GM12878 (cell line): ENCODE data around the gene CASP6. TPM values are rescaled to one million over a fixed set of nuclear protein-coding genes. Genes with fewer than 3 reads are reported as not detected.

Experiments used
- ATAC-seq: fragments of 200-7000 bp; cut with Tn5 transposase; 3 replicates; pipeline ENCODE4 v1.9.1; 2020; ENCODE audit warnings: mild to moderate bottlenecking, moderate library complexity
- BruUV-seq: library from RNA; stranded (reverse); fragments of 400-500 nt; replicated peaks from 2 replicates; lab custom pipeline; 2021; lab: Mats Ljungman, UMichigan
- CTCF ChIA-PET: fragments of 300-600 bp; sonication (Branson Sonifier 250); formaldehyde crosslinking; extraction: SDS; loops from one replicate; lab custom pipeline; 2021; ENCODE audit warnings: inconsistent platforms; lab: Yijun Ruan, JAX
- POLR2A ChIA-PET: fragments of 350-600 bp; formaldehyde crosslinking; extraction: SDS; loops from one replicate; lab custom pipeline; 2021; ENCODE audit warnings: inconsistent platforms; lab: Charles Lee
- RAD21 ChIA-PET: fragments of 300-600 bp; sonication (Branson Sonifier 250); formaldehyde crosslinking; loops from one replicate; lab custom pipeline; 2023; ENCODE audit warnings: antibody characterized with exemption; ENCODE audit not compliant: unreplicated experiment; lab: Charles Lee
- SMC1A ChIA-PET: fragments of 300-600 bp; sonication (Branson Sonifier 250); formaldehyde crosslinking; loops from one replicate; lab custom pipeline; 2023; ENCODE audit not compliant: unreplicated experiment, uncharacterized antibody; lab: Charles Lee
- DNase-seq: peaks from one replicate; pipeline ENCODE4 v3.0.0-alpha.2; 2011; ENCODE audit warnings: low read depth, low spot score
- FAIRE-seq: peaks from 3 replicates; lab custom pipeline; 2011; peaks lifted over from hg19 to GRCh38; lab: Jason Lieb, UNC
- H2AFZ ChIP-seq: 2 replicates; pipeline ENCODE4 v1.6.0; 2011; ENCODE audit warnings: low read depth, low read length, control low read depth; ENCODE audit not compliant: control insufficient read depth
- H3K27ac ChIP-seq: 2 replicates; pipeline ENCODE4 v1.5.1; 2011; ENCODE audit warnings: control low read depth; ENCODE audit not compliant: control insufficient read depth, insufficient read depth
- H3K27me3 ChIP-seq, 2 experiments: replicated peaks in 1 of 2; 2 replicates each; pipeline versions ENCODE4 v1.6.0 to v1.6.1; 2011; ENCODE audit warnings: low read length in 1 of 2; ENCODE audit not compliant: control insufficient read depth in 2 of 2, insufficient read depth in 2 of 2
- H3K36me3 ChIP-seq, 2 experiments: 2 replicates each; pipeline ENCODE4 v1.5.1; 2011; ENCODE audit warnings: low read length in 1 of 2; ENCODE audit not compliant: control insufficient read depth in 2 of 2, insufficient read depth in 2 of 2
- H3K4me1 ChIP-seq: 2 replicates; pipeline ENCODE4 v1.6.1; 2011; ENCODE audit warnings: mild to moderate bottlenecking, low read length, moderate library complexity, mixed read lengths; ENCODE audit not compliant: control insufficient read depth, insufficient read depth
- H3K4me2 ChIP-seq: 2 replicates; pipeline ENCODE4 v1.6.0; 2011; ENCODE audit warnings: control low read depth; ENCODE audit not compliant: control insufficient read depth, insufficient read depth
- H3K4me3 ChIP-seq: fragments of 200-600 bp; sonication (generic); 2 replicates; pipeline ENCODE4 v1.5.1; 2016
- H3K79me2 ChIP-seq: 2 replicates; pipeline ENCODE4 v1.6.0; 2011; ENCODE audit warnings: low read length; ENCODE audit not compliant: control insufficient read depth, insufficient read depth
- H3K9ac ChIP-seq: 2 replicates; pipeline ENCODE4 v1.8.0; 2011; ENCODE audit warnings: low read length, control low read depth, mixed read lengths; ENCODE audit not compliant: control insufficient read depth, insufficient read depth
- H3K9me3 ChIP-seq: replicated peaks from 3 replicates; pipeline ENCODE4 v1.5.1; 2011; ENCODE audit warnings: mild to moderate bottlenecking, low read length; ENCODE audit not compliant: control insufficient read depth, insufficient read depth
- H4K20me1 ChIP-seq: 2 replicates; pipeline ENCODE4 v1.6.0; 2011; ENCODE audit not compliant: control insufficient read depth, insufficient read depth
- ASH2L ChIP-seq: fragments of 300-600, 200-600 bp; sonication (generic); IDR thresholded peaks from 2 replicates; pipeline ENCODE4 v1.6.1; 2017; ENCODE audit warnings: low read depth, mild to moderate bottlenecking, borderline replicate concordance
- CUX1 ChIP-seq: IDR thresholded peaks from 2 replicates; pipeline ENCODE4 v1.6.1; 2012; ENCODE audit warnings: improper control_type of control experiment, low read depth, low read length; ENCODE audit not compliant: insufficient replicate concordance
- EP300 ChIP-seq, 2 experiments: fragments of 150-350 bp in 1 of 2; IDR thresholded peaks; 2 replicates each; pipeline ENCODE4 v1.6.1; 2011 to 2012; ENCODE audit warnings: low read depth in 2 of 2, low read length in 2 of 2, borderline replicate concordance in 1 of 2, improper control_type of control experiment in 1 of 2, inconsistent platforms in 1 of 2; ENCODE audit not compliant: control insufficient read depth in 1 of 2
- FOS ChIP-seq: IDR thresholded peaks from 3 replicates; pipeline ENCODE4 v1.6.1; 2011; ENCODE audit warnings: borderline replicate concordance; ENCODE audit not compliant: insufficient read length; ENCODE audit errors: extremely low read depth
- HDAC2 ChIP-seq: fragments of 200-600 bp; sonication (generic); IDR thresholded peaks from 2 replicates; pipeline ENCODE4 v1.6.1; 2017
- PRDM15 ChIP-seq: fragments of 450-650 bp; formaldehyde crosslinking; IDR thresholded peaks from 2 replicates; pipeline ENCODE4 v1.4.0; 2020; ENCODE audit warnings: mild to moderate bottlenecking, moderate library complexity
- SMAD5 ChIP-seq: IDR thresholded peaks from 2 replicates; pipeline ENCODE4 v1.6.1; 2016; ENCODE audit warnings: antibody characterized with exemption, low read depth
- SMARCA5 ChIP-seq: fragments of 450-650 bp; IDR thresholded peaks from 2 replicates; pipeline ENCODE4 v1.6.1; 2017; ENCODE audit warnings: mild to moderate bottlenecking
- YBX1 ChIP-seq: fragments of 450-650 bp; IDR thresholded peaks from 2 replicates; pipeline ENCODE4 v1.6.1; 2016; ENCODE audit warnings: antibody characterized with exemption
- WGBS: methylation state at CpG from one replicate; pipeline ENCODE4 v1.1.6; 2016; ENCODE audit warnings: low lambda C conversion rate; ENCODE audit not compliant: insufficient replicate concordance, insufficient coverage; ENCODE audit errors: missing lambda C conversion rate; 5-methylcytosine and 5-hydroxymethylcytosine counted together
- in situ Hi-C: fragments of 300-500 bp; cut with MboI; formaldehyde crosslinking; loops from 9 replicates; pipeline ENCODE4 v1.14.3; 2018; ENCODE audit warnings: mixed read lengths
- intact Hi-C: fragments of 100-400 bp; cut with micrococcal nuclease; formaldehyde crosslinking; loops from one replicate; pipeline ENCODE4 v1.14.2; 2022; ENCODE audit not compliant: unreplicated experiment
- polyA plus RNA-seq, 11 experiments: library from polyadenylated mRNA; depleted of rRNA in 4 of 11; unstranded in 6 of 11; stranded (reverse) in 5 of 11; fragments of >200 nt; fragmentation: Nextera tagmentation in 4 of 11; fragmentation: Illumina TruSeq in 1 of 11; extraction: Ambion mirVana in 4 of 11; extraction: Trizol in 1 of 11; gene quantifications; 1 replicate in 1 of 11; 2 replicates in 10 of 11; pipeline versions ENCODE4 v1.2.1 to v1.2.3, GENCODE V29; 2011 to 2016; ENCODE audit warnings: inconsistent platforms in 2 of 11, missing spikeins in 2 of 11, low read depth in 1 of 11
- total RNA-seq, 4 experiments: library from RNA; depleted of rRNA in 3 of 4; stranded (reverse); fragments of >200 nt in 3 of 4; fragmentation: Illumina TruSeq in 1 of 4; extraction: Trizol in 1 of 4; gene quantifications; 2 replicates each; pipeline versions ENCODE4 v1.2.1 to v1.2.3, GENCODE V29; 2013 to 2021
- TF ChIP-seq, protein P1 (sequence below): IDR thresholded peaks from 2 replicates; pipeline ENCODE4 v1.6.1; 2011; ENCODE audit warnings: borderline replicate concordance, low read depth, mild to moderate bottlenecking, moderate library complexity, mixed read lengths, low read length; ENCODE audit not compliant: insufficient read depth; ENCODE audit errors: extremely low read length
- TF ChIP-seq, protein P2 (sequence below): IDR thresholded peaks from 2 replicates; pipeline ENCODE4 v1.6.1; 2012; ENCODE audit warnings: low read depth, low read length, improper control_type of control experiment
- TF ChIP-seq, protein P3 (sequence below): IDR thresholded peaks from 2 replicates; pipeline ENCODE4 v1.6.1; 2011; ENCODE audit warnings: borderline replicate concordance, low read depth, mild to moderate bottlenecking, moderate library complexity, low read length; ENCODE audit not compliant: insufficient read depth, poor library complexity, severe bottlenecking

CASP6 gene
- total and polyA plus RNA-seq, 10 of the 15 experiments (the other 5 are each of a cell fraction or from before 2014, with no cell fraction given) = 20.0 to 66.8 (median 30.8) TPM

DNA sequence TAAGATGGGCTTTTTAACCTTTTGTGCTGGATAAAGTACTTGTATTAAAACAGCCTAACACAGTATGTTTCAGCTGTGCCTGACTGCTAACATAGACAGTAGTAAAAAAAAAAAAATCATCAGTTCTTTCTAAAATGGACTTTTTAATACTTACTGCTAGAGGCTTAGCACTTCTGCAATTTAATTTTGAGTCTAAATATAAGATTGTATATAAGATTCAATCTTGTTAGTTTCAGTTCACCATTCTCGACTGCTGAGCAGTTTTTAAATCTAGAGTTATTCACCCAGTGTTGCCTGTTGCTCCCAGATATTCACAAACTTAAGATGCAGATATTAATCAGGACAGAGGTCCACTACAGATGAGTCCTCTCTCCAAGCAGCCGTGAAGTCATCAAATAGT, 19.9 kb upstream of the CASP6 start:
- H3K4me1 ChIP-seq = no peaks in the 10 kb centered on the region; the same call in 1 of the 2 replicates
- H3K9me3 ChIP-seq = peaks cover 3% of the 10 kb centered on the region; the same call in 1 of the 3 replicates
- FAIRE-seq (no peak), DNase-seq (no peak), ATAC-seq (no peak; the same call in 2 of the 3 replicates)
- 66% methylated on average over 2 of the region's 2 CpGs for WGBS
- no peak overlapping the region for H2AFZ ChIP-seq
- no peak overlapping the region for H3K27ac ChIP-seq
- in situ Hi-C loops = no loop called here
- H4K20me1 ChIP-seq = no peaks in the 10 kb centered on the region
- no peaks in the 10 kb centered on the region for H3K36me3 ChIP-seq
- H3K79me2 ChIP-seq = no peaks in the 10 kb centered on the region; the same call in 1 of the 2 replicates
- ChIA-PET RAD21 (no interaction called here), POLR2A (no interaction called here), CTCF (no interaction called here), SMC1A (no interaction called here)
- intact Hi-C loops = no loop called here
- no peaks in the 10 kb centered on the region for H3K27me3 ChIP-seq
- H3K9ac ChIP-seq = no peak overlapping the region
- no TSS peak for BruUV-seq
- H3K4me3 ChIP-seq = no peak overlapping the region
- no peak overlapping the region for H3K4me2 ChIP-seq
- TF ChIP-seq FOS (no peak), YBX1 (no peak), EP300 (IDR thresholded peaks at IDR 0.05; ENCODE audit: borderline replicate concordance in 1 of 2, control insufficient read depth in 1 of 2, low read depth in 2 of 2, low read length in 2 of 2) (no peak), HDAC2 (no peak), ASH2L (no peak), CUX1 (no peak), PRDM15 (CRISPR knock-in tag) (no peak), SMARCA5 (no peak), SMAD5 (no peak)
- TF ChIP-seq, protein P1, sequence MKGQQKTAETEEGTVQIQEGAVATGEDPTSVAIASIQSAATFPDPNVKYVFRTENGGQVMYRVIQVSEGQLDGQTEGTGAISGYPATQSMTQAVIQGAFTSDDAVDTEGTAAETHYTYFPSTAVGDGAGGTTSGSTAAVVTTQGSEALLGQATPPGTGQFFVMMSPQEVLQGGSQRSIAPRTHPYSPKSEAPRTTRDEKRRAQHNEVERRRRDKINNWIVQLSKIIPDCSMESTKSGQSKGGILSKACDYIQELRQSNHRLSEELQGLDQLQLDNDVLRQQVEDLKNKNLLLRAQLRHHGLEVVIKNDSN = no peak
- TF ChIP-seq, protein P2, sequence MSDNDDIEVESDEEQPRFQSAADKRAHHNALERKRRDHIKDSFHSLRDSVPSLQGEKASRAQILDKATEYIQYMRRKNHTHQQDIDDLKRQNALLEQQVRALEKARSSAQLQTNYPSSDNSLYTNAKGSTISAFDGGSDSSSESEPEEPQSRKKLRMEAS = no peak
- TF ChIP-seq, protein P3, sequence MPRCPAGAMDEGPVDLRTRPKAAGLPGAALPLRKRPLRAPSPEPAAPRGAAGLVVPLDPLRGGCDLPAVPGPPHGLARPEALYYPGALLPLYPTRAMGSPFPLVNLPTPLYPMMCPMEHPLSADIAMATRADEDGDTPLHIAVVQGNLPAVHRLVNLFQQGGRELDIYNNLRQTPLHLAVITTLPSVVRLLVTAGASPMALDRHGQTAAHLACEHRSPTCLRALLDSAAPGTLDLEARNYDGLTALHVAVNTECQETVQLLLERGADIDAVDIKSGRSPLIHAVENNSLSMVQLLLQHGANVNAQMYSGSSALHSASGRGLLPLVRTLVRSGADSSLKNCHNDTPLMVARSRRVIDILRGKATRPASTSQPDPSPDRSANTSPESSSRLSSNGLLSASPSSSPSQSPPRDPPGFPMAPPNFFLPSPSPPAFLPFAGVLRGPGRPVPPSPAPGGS = no peak
